H1 (cell line): ENCODE results near the gene SENP2. TPM values are rescaled to one million over a fixed set of nuclear protein-coding genes. Genes with fewer than 3 reads are reported as not detected.

Source experiments
- CTCF ChIA-PET: fragments of 300-600 bp; sonication (Branson Sonifier 250); formaldehyde crosslinking; loops from one replicate; lab custom pipeline; 2021; ENCODE audit not compliant: partially characterized antibody; lab: Charles Lee
- POLR2A ChIA-PET: fragments of 300-600 bp; sonication (Branson Sonifier 250); formaldehyde crosslinking; loops from one replicate; lab custom pipeline; 2021; ENCODE audit warnings: inconsistent platforms; ENCODE audit not compliant: partially characterized antibody; lab: Charles Lee
- DNase-seq, 2 experiments: peaks; one replicate each; pipeline versions ENCODE4 v3.0.0 to v3.0.0-alpha.2; 2010 to 2022; ENCODE audit warnings: low spot score in 2 of 2, low read depth in 1 of 2, mixed read lengths in 1 of 2
- FAIRE-seq: peaks from 2 replicates; lab custom pipeline; 2011; peaks lifted over from hg19 to GRCh38; lab: Jason Lieb, UNC
- H2AFZ ChIP-seq: 2 replicates; pipeline ENCODE4 v1.8.1; 2012; ENCODE audit warnings: low read length, inconsistent platforms
- H2AK5ac ChIP-seq: 2 replicates; pipeline ENCODE4 v1.6.1; 2013; ENCODE audit warnings: low read depth, low read length
- H2BK120ac ChIP-seq: replicated peaks from 2 replicates; pipeline ENCODE3; 2013; ENCODE audit warnings: low read depth, low read length, inconsistent platforms
- H2BK12ac ChIP-seq: 2 replicates; pipeline ENCODE4 v1.6.1; 2013; ENCODE audit warnings: low read depth, low read length
- H2BK15ac ChIP-seq: 2 replicates; pipeline ENCODE4 v1.6.1; 2013; ENCODE audit warnings: low read length
- H2BK20ac ChIP-seq: 2 replicates; pipeline ENCODE4 v1.6.1; 2013; ENCODE audit warnings: low read length
- H2BK5ac ChIP-seq: 2 replicates; pipeline ENCODE4 v1.6.1; 2013; ENCODE audit warnings: low read depth, low read length
- H3K14ac ChIP-seq: 2 replicates; pipeline ENCODE4 v1.6.1; 2013; ENCODE audit warnings: inconsistent platforms; ENCODE audit not compliant: insufficient read length
- H3K18ac ChIP-seq: 2 replicates; pipeline ENCODE4 v1.6.1; 2013; ENCODE audit warnings: low read length; ENCODE audit errors: extremely low read depth
- H3K23ac ChIP-seq: 2 replicates; pipeline ENCODE4 v1.6.1; 2013; ENCODE audit warnings: inconsistent platforms; ENCODE audit not compliant: insufficient read length
- H3K23me2 ChIP-seq: 2 replicates; pipeline ENCODE4 v1.6.1; 2013; ENCODE audit warnings: low read depth, low read length
- H3K27ac ChIP-seq: 2 replicates; pipeline ENCODE4 v1.6.1; 2011; ENCODE audit warnings: low read depth, low read length, inconsistent platforms
- H3K27me3 ChIP-seq, 4 experiments: replicated peaks in 1 of 4; 1 replicate in 1 of 4; 2 replicates in 3 of 4; pipeline versions ENCODE4 v1.6.1 to v1.8.1; 2011 to 2013; ENCODE audit warnings: low read length in 3 of 4, mild to moderate bottlenecking in 3 of 4, inconsistent platforms in 2 of 4, mixed read lengths in 2 of 4, moderate library complexity in 1 of 4; ENCODE audit not compliant: control insufficient read depth in 3 of 4, insufficient read depth in 3 of 4; ENCODE audit errors: extremely low read depth in 1 of 4
- H3K36me3 ChIP-seq, 4 experiments: 2 replicates each; pipeline versions ENCODE4 v1.6.1 to v1.8.1; 2011 to 2013; ENCODE audit warnings: mild to moderate bottlenecking in 4 of 4, low read length in 3 of 4, moderate library complexity in 2 of 4, control low read depth in 1 of 4, inconsistent platforms in 1 of 4; ENCODE audit not compliant: insufficient read depth in 4 of 4, control insufficient read depth in 2 of 4
- H3K4ac ChIP-seq: replicated peaks from 2 replicates; pipeline ENCODE3; 2013; ENCODE audit warnings: low read length, low read depth, mixed read lengths, inconsistent platforms; ENCODE audit not compliant: insufficient read length
- H3K4me1 ChIP-seq, 4 experiments: replicated peaks in 1 of 4; 1 replicate in 1 of 4; 2 replicates in 3 of 4; pipeline versions ENCODE4 v1.6.1 to v1.8.1; 2011 to 2013; ENCODE audit warnings: low read length in 3 of 4, inconsistent platforms in 2 of 4, mixed read lengths in 1 of 4; ENCODE audit not compliant: insufficient read depth in 4 of 4, control insufficient read depth in 3 of 4
- H3K4me2 ChIP-seq, 2 experiments: 2 replicates each; pipeline versions ENCODE4 v1.6.1 to v1.8.1; 2011 to 2013; ENCODE audit warnings: low read depth in 2 of 2, low read length in 2 of 2, control low read depth in 1 of 2, inconsistent platforms in 1 of 2, mild to moderate bottlenecking in 1 of 2; ENCODE audit not compliant: insufficient read depth in 1 of 2
- H3K4me3 ChIP-seq, 4 experiments: fragments of 200-600, 300-600 bp in 1 of 4; sonication (generic), shearing (Covaris generic), sonication (Bioruptor Twin) in 1 of 4; 2 replicates each; pipeline versions ENCODE4 v1.5.1 to v1.8.1; 2011 to 2016; ENCODE audit warnings: low read length in 4 of 4, low read depth in 3 of 4, control low read depth in 2 of 4, inconsistent platforms in 2 of 4, mild to moderate bottlenecking in 2 of 4, mixed read lengths in 1 of 4, moderate library complexity in 1 of 4; ENCODE audit not compliant: insufficient read depth in 2 of 4; ENCODE audit errors: extremely low read depth in 1 of 4
- H3K56ac ChIP-seq: replicated peaks from 2 replicates; pipeline ENCODE3; 2013; ENCODE audit warnings: low read depth, mild to moderate bottlenecking, mixed read lengths, low read length, inconsistent platforms; ENCODE audit not compliant: insufficient read length
- H3K79me1 ChIP-seq: 2 replicates; pipeline ENCODE4 v1.6.1; 2013; ENCODE audit warnings: low read depth, low read length, control low read depth
- H3K79me2 ChIP-seq, 2 experiments: 2 replicates each; pipeline versions ENCODE4 v1.6.1 to v1.8.1; 2012 to 2013; ENCODE audit warnings: low read length in 2 of 2, mild to moderate bottlenecking in 2 of 2, inconsistent platforms in 1 of 2; ENCODE audit not compliant: insufficient read depth in 2 of 2, control insufficient read depth in 1 of 2
- H3K9ac ChIP-seq, 4 experiments: replicated peaks in 1 of 4; 1 replicate in 1 of 4; 2 replicates in 3 of 4; pipeline versions ENCODE4 v1.6.1 to v1.8.1; 2011 to 2013; ENCODE audit warnings: low read depth in 3 of 4, low read length in 3 of 4, control low read depth in 2 of 4, mild to moderate bottlenecking in 2 of 4, moderate library complexity in 2 of 4, inconsistent platforms in 1 of 4; ENCODE audit errors: extremely low read depth in 1 of 4
- H3K9me3 ChIP-seq, 2 experiments: 2 replicates each; pipeline versions ENCODE4 v1.6.1 to v1.8.1; 2012 to 2013; ENCODE audit warnings: mild to moderate bottlenecking in 2 of 2, moderate library complexity in 2 of 2, control low read depth in 1 of 2, inconsistent platforms in 1 of 2, low read depth in 1 of 2, low read length in 1 of 2, mixed read lengths in 1 of 2; ENCODE audit not compliant: insufficient read depth in 2 of 2
- H4K20me1 ChIP-seq, 2 experiments: replicated peaks in 1 of 2; 2 replicates each; pipeline versions ENCODE3 to v1.8.1; 2011 to 2013; ENCODE audit warnings: inconsistent platforms in 2 of 2, low read length in 2 of 2, mild to moderate bottlenecking in 1 of 2; ENCODE audit not compliant: insufficient read depth in 2 of 2, control insufficient read depth in 1 of 2
- H4K5ac ChIP-seq: 2 replicates; pipeline ENCODE4 v1.6.1; 2013; ENCODE audit warnings: low read length, low read depth, mixed read lengths, inconsistent platforms; ENCODE audit not compliant: insufficient read length
- H4K8ac ChIP-seq: 2 replicates; pipeline ENCODE4 v1.8.0; 2013; ENCODE audit warnings: mild to moderate bottlenecking, moderate library complexity, low read length, inconsistent platforms; ENCODE audit not compliant: insufficient read depth; ENCODE audit errors: extremely low read depth
- H4K91ac ChIP-seq: replicated peaks from 2 replicates; pipeline ENCODE3; 2013; ENCODE audit warnings: low read length, mixed read lengths, inconsistent platforms; ENCODE audit not compliant: insufficient read length
- CHD2 ChIP-seq: IDR thresholded peaks from 2 replicates; pipeline ENCODE4 v1.6.1; 2012; ENCODE audit warnings: low read length, improper control_type of control experiment
- CREB1 ChIP-seq: IDR thresholded peaks from 2 replicates; pipeline ENCODE4 v1.6.1; 2012; ENCODE audit warnings: inconsistent platforms
- FOSL1 ChIP-seq: IDR thresholded peaks from 2 replicates; pipeline ENCODE4 v1.6.1; 2011; ENCODE audit warnings: mild to moderate bottlenecking, low read depth, low read length, moderate library complexity; ENCODE audit not compliant: insufficient read depth
- JUND ChIP-seq: IDR thresholded peaks from 2 replicates; pipeline ENCODE4 v1.6.1; 2011; ENCODE audit warnings: mild to moderate bottlenecking, improper control_type of control experiment, low read length
- MAFK ChIP-seq: IDR thresholded peaks from 2 replicates; pipeline ENCODE4 v1.6.1; 2012; ENCODE audit warnings: low read depth, mild to moderate bottlenecking, improper control_type of control experiment, low read length
- POLR2A ChIP-seq, 2 experiments: IDR thresholded peaks; 1 replicate in 1 of 2; 2 replicates in 1 of 2; pipeline ENCODE4 v1.6.1; 2011; ENCODE audit warnings: low read depth in 2 of 2, low read length in 2 of 2, mild to moderate bottlenecking in 2 of 2; ENCODE audit errors: control extremely low read depth in 1 of 2
- RNF2 ChIP-seq: fragments of 200-900, 300-1000 bp; sonication (generic); IDR thresholded peaks from 2 replicates; pipeline ENCODE4 v1.7.1; 2016; ENCODE audit warnings: borderline replicate concordance, low read depth, mild to moderate bottlenecking, antibody characterized with exemption, low read length; ENCODE audit not compliant: poor library complexity, severe bottlenecking; ENCODE audit errors: missing control alignments
- SAP30 ChIP-seq: fragments of 300-600 bp; sonication (generic); IDR thresholded peaks from 2 replicates; pipeline ENCODE4 v1.7.1; 2012; ENCODE audit warnings: low read length, moderate library complexity, mild to moderate bottlenecking, inconsistent platforms; ENCODE audit not compliant: insufficient read depth, insufficient replicate concordance
- WGBS, 2 experiments: shearing (Covaris generic) in 1 of 2; methylation state at CpG; one replicate each; pipeline versions ENCODE4 v1.1.6 to v1.1.7; 2013 to 2015; ENCODE audit warnings: low lambda C conversion rate in 2 of 2, mixed read lengths in 2 of 2, inconsistent platforms in 1 of 2, low coverage in 1 of 2, missing lambda C conversion rate in 1 of 2; ENCODE audit not compliant: insufficient replicate concordance in 2 of 2, insufficient coverage in 1 of 2, insufficient read length in 1 of 2; ENCODE audit errors: extremely low coverage in 1 of 2, missing lambda C conversion rate in 1 of 2; 5-methylcytosine and 5-hydroxymethylcytosine counted together
- polyA plus RNA-seq, 7 experiments: library from polyadenylated mRNA; depleted of rRNA in 3 of 7; stranded (reverse) in 5 of 7; unstranded in 2 of 7; fragments of >200 nt in 5 of 7; fragments of 200-250 nt in 2 of 7; gene quantifications; 1 replicate in 5 of 7; 2 replicates in 1 of 7; 4 replicates in 1 of 7; pipeline versions ENCODE4 v1.2.1 to v1.2.3, GENCODE V29; 2011 to 2013; ENCODE audit warnings: missing spikeins in 2 of 7, mixed read lengths in 2 of 7
- total RNA-seq: library from RNA; stranded (reverse); fragmentation: NEBNext Ultra II Directional; extraction: Animal tissue kit (Norgen Biotek cat#: 25700); gene quantifications from 2 replicates; pipeline ENCODE4 v1.2.1, GENCODE V29; 2021
- TF ChIP-seq, protein P1 (sequence below): IDR thresholded peaks from 2 replicates; pipeline ENCODE4 v1.6.1; 2012; ENCODE audit warnings: low read length, inconsistent platforms
- TF ChIP-seq, protein P2 (sequence below): IDR thresholded peaks from 2 replicates; pipeline ENCODE4 v1.6.1; 2012; ENCODE audit warnings: inconsistent platforms

SENP2 gene
- total and polyA plus RNA-seq, 2 of the 8 experiments (the other 6 are each of a cell fraction or from before 2014, with no cell fraction given), result 25.2 to 69.3 TPM

DNA sequence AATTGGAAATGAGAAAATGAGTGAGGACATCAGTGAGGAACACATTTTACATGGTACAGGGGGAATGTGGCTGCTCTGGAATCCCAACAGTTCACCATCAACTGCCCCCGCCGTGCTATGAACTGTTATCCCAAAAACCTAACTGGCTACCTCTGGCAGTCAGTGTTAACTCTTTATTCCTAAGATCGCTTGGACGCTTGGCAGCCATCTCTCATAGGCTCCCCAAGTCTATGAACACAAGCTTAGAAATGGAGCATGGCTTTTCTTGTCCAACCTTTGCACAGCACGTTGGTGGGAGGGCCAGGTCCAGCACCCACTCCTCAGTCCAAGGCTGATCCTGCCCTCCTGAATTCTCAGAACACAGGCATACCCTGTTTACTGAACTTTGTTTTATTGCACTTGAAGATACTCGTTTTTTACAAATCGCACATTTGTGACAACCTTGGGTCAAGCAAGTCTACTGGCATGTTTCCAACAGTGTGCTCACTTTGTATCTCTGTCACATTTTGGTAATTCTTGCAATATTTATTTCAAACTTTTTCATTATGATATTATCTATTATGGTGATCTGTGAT is 53.6 kb downstream of the SENP2 start:
- Histone ChIP-seq H3K14ac (no peak overlapping the region), H3K4me2 (no peak overlapping the region), H2BK120ac (no peak overlapping the region), H4K8ac (peak overlapping the region; percentile 22; the same call in 1 of the 2 replicates), H3K18ac (no peak overlapping the region), H3K27me3 (no peaks in the 10 kb centered on the region), H2AK5ac (no peak overlapping the region), H3K23ac (no peak overlapping the region), H4K91ac (no peak overlapping the region), H3K4me1 (no peaks in the 10 kb centered on the region; a peak in 1 of 7 replicates), H3K36me3 (peaks cover 0 to 13% (median 2%) of the 10 kb centered on the region in 4 experiments; a peak in 6 of 8 replicates), H3K23me2 (no peaks in the 10 kb centered on the region), H3K56ac (no peak overlapping the region), H4K20me1 (peaks cover 1 to 3% of the 10 kb centered on the region in 2 experiments), H2BK5ac (no peak overlapping the region), H3K79me2 (no peaks in the 10 kb centered on the region), H3K4ac (no peak overlapping the region), H3K9ac (no peak overlapping the region), H2AFZ (no peak overlapping the region), H2BK12ac (no peak overlapping the region), H3K4me3 (no peak overlapping the region), H2BK15ac (no peak overlapping the region), H4K5ac (no peak overlapping the region), H3K79me1 (no peaks in the 10 kb centered on the region), H3K27ac (no peak overlapping the region), H3K9me3 (no peaks in the 10 kb centered on the region), H2BK20ac (no peak overlapping the region)
- FAIRE-seq (no peak), DNase-seq (no peak)
- ChIA-PET CTCF (interaction anchor here (0.8 to 3.0 kb wide), 2 partner anchors 21 kb away, joined by 3 to 8 read pairs; no protein-coding TSS in a partner anchor), POLR2A (interaction anchor here (0.8 kb wide), 1 partner anchor 9 kb away, joined by 4 read pairs; no protein-coding TSS in a partner anchor)
- 95% methylated on average over 7 of the region's 7 CpGs; no CpG with 5 or more reads in 1 of the 2 experiments for WGBS, 2 experiments
- TF ChIP-seq RNF2, result no peak
- TF ChIP-seq FOSL1, result no peak
- no peak for TF ChIP-seq CHD2
- TF ChIP-seq POLR2A (IDR thresholded peaks at IDR 0.05; ENCODE audit: control extremely low read depth in 1 of 2, low read depth in 2 of 2, low read length in 2 of 2), result no peak
- no peak for TF ChIP-seq JUND
- TF ChIP-seq, protein P1, sequence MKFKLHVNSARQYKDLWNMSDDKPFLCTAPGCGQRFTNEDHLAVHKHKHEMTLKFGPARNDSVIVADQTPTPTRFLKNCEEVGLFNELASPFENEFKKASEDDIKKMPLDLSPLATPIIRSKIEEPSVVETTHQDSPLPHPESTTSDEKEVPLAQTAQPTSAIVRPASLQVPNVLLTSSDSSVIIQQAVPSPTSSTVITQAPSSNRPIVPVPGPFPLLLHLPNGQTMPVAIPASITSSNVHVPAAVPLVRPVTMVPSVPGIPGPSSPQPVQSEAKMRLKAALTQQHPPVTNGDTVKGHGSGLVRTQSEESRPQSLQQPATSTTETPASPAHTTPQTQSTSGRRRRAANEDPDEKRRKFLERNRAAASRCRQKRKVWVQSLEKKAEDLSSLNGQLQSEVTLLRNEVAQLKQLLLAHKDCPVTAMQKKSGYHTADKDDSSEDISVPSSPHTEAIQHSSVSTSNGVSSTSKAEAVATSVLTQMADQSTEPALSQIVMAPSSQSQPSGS, result no peak
- TF ChIP-seq, protein P2, sequence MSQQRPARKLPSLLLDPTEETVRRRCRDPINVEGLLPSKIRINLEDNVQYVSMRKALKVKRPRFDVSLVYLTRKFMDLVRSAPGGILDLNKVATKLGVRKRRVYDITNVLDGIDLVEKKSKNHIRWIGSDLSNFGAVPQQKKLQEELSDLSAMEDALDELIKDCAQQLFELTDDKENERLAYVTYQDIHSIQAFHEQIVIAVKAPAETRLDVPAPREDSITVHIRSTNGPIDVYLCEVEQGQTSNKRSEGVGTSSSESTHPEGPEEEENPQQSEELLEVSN, result no peak
- TF ChIP-seq MAFK, result no peak
- no peak for TF ChIP-seq SAP30
- no peak for TF ChIP-seq CREB1
